ENCODE data around the gene AGAP2. TPM values are rescaled to one million over a fixed set of nuclear protein-coding genes. Genes with fewer than 3 reads are reported as not detected.

Gene AGAP2
- total RNA-seq, 4 donors from 2014 or later: 0.49 to 2.8 (median 2.0) TPM

DNA sequence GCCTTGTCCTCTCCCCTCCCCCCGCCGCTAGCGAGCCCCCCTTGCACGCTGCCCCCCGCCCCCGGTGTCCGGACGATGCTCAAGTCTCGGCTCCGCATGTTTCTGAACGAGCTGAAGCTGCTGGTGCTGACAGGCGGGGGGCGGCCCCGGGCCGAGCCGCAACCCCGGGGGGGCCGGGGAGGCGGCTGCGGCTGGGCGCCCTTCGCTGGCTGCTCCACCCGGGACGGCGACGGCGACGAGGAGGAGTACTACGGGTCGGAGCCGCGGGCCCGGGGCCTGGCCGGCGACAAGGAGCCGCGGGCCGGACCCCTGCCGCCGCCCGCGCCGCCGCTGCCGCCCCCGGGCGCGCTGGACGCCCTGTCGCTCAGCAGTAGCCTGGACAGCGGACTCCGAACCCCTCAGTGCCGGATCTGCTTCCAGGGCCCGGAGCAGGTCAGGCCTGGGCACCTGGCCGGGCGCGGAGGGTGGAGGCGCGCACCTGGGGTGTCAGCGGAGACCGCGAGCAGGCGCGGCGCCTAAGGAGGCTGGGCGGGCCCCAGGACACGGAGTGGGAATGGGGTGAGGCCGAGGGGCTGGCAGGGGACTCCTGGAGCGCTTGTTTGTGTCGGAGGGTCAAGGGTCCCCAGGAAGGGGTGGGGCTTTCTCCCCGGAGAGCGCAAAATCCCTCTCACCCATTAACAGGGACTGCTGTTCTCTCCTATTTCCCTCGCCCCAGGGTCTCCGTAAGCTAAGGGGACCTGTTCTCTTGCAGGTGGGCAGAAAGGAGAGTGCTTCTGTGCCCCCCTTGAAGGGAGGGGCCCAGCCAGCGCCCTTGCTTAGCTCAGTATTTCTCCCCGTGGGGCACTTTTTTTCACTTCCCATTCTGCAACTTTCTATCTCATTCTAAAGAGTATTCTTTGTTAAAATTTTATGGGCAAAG, 17.2 kb upstream of the AGAP2 start:
- TF ChIP-seq, protein P1, sequence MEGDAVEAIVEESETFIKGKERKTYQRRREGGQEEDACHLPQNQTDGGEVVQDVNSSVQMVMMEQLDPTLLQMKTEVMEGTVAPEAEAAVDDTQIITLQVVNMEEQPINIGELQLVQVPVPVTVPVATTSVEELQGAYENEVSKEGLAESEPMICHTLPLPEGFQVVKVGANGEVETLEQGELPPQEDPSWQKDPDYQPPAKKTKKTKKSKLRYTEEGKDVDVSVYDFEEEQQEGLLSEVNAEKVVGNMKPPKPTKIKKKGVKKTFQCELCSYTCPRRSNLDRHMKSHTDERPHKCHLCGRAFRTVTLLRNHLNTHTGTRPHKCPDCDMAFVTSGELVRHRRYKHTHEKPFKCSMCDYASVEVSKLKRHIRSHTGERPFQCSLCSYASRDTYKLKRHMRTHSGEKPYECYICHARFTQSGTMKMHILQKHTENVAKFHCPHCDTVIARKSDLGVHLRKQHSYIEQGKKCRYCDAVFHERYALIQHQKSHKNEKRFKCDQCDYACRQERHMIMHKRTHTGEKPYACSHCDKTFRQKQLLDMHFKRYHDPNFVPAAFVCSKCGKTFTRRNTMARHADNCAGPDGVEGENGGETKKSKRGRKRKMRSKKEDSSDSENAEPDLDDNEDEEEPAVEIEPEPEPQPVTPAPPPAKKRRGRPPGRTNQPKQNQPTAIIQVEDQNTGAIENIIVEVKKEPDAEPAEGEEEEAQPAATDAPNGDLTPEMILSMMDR (IDR thresholded peaks at IDR 0.05; ENCODE audit: low read depth): no peak

DNA sequence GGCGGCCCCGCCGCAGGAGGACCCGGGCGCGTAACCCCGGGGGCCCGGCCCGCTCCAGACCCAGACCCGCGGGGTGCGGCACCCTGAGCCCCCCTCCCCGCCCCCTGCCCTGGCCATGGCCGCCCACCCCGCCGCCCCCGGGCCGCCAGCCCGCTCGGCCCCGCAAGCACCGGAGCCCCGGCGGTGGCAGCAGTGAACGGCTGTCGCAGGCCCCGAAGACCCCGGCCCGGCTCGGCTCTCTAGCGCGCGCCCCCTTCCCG, 16.6 kb upstream of the AGAP2 start:
- TF ChIP-seq, protein P1 (IDR thresholded peaks at IDR 0.05; ENCODE audit: low read depth): no peak

DNA sequence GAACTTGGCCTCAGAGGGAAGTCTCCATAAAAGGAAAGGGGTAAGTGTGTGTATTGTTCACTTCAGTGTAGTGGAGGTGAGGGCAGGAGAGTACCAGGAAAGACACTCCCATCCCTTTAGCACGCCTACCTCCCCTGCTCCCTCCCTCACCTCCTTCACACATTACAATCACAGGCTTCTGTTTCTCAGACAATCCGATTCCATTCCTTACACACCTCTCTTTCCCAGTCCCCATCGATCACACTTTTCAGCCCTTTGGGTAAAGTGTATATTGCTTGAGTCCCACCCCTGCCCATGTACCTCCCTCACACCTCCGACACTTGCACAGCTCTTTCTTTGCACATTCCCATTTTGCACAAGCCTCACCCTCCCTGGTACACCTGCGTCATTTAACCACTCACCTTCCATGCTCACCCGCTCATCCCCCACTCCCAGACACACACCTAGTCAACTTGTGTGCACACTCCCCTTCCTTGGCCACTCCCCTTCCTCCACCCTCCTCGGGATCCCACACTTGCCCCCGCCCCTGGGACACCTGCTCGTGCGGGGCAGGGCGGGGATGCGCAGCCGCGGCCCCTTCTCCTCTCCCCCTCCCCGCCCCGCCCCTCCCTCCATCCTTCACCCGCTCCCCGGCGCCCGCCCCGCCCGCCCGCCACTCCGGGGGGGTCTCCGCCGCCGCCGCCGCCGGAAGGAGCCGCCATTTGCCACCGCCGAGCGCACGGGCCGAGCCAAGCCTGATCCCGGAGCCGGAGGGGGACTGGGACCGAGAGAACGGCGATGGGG, 16.1 kb upstream of the AGAP2 start, which contains the start of gene MARCHF9:
MARCHF9 (plus strand) TSS at position 693 of the 783 bp plus-strand sequence. CDS start 426 bp downstream, outside the sequence.
- TF ChIP-seq, protein P1 (IDR thresholded peaks at IDR 0.05; ENCODE audit: low read depth): no peak

DNA sequence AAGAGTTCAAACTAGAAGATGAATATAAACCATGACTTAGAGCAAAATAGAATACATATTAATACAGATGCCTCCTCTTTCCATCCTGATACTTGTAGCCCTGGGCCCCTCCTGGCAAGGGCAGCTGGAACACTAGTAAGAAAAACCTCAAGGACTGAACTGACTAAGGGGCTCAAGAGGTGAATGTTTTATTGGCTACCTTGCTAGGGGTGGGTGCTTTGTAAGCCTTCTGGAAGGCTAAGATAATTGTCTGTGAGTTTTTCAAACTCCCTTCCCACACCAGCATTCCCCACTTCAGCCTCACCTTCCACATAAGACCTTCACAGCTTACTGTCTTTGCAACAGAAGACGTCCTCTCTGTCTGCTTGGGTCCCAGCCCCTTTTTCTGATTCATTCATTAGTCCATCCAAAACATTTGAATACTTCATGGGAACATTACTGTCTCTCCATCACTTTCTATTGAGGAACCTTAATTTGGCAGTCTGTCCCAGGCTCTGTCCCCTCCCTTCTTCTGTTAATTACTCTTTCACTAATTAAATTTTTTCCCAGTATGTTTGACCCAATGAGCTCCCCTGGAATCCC, 15.3 kb upstream of the AGAP2 start:
- TF ChIP-seq, protein P1 (IDR thresholded peaks at IDR 0.05; ENCODE audit: low read depth): no peak

DNA sequence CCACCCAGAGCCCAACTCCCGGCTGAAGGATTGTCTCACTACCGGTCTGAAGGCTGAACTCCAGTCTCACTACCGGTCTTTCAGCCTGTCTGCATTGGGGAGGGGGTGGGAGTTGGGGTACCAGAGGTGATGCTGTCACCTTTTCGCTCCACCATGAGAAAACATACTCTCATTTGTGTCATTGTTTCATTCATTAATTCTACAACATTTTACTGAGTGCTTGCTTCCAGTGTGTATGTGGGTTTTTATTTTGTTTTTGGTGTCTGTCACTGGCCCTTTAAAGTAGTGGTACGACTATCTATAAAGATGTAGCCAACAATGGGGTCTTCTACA, 14.1 kb upstream of the AGAP2 start:
- TF ChIP-seq, protein P1 (IDR thresholded peaks at IDR 0.05; ENCODE audit: low read depth): no peak

DNA sequence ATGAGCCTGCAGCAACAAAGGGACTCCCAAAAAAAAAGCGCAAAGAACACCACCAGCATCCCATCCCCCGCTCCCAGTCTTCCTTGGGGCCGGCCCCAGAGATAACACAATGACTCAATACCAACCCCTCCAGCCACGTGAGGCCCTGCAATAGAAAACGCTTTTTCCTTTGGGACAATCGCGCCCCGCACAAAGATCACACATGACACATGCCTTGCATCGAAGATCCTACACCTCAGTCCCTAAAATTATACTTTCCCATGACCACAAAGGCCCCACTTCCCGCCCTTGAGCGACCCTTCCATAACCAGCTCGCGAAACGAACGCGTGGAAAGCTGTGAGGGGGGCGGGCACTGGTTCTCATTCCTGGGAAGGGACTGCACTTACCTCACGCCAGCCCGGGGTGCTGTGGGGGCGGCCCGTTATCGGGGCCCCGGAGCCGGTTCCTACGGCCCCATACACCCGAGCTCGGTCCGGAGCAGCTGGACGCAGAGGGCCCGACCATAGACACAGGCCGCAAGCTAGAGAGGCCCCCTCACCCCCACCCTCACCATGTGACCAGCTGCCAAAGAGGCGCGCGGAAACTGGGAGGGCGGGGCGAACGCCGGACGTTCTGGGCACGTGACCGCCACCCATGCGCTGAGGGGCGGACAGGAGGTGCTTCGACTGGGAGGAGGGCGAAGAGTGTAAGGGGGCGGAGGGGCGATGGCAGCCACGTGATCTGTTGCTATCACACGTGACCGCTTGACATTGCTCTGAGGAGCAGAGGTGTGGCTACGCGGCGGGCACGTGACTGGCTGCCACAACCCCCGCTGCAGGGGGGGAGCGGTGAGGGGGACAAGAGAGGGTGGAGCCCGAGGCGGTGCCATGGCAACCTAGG, 13.5 kb upstream of the AGAP2 start, which contains the start of gene CDK4:
CDK4 (minus strand) TSS at position 523 of the 880 bp plus-strand sequence. CDS start 593 bp downstream, outside the sequence.
- TF ChIP-seq, protein P1 (IDR thresholded peaks at IDR 0.05; ENCODE audit: low read depth): no peak
